Lower lobe of right lung (tissue), 2 donors: ENCODE data around the gene CDKAL1. TPM values are rescaled to one million over a fixed set of nuclear protein-coding genes. Genes with fewer than 3 reads are reported as not detected.

Source experiments
- ATAC-seq, 2 donors: fragments of 200-7000 bp; cut with Tn5 transposase; one replicate each; pipeline ENCODE4 v1.9.1; 2020 to 2022; ENCODE audit warnings: mild to moderate bottlenecking in 2 of 2, moderate library complexity in 2 of 2
- DNase-seq: peaks from one replicate; pipeline ENCODE4 v3.0.0-alpha.2; 2020
- H3K27ac ChIP-seq: fragments of 200-600 bp; one replicate; pipeline ENCODE4 v1.8.0; 2022
- H3K27me3 ChIP-seq: fragments of 200-600 bp; one replicate; pipeline ENCODE4 v1.8.0; 2022; ENCODE audit warnings: low read depth
- H3K36me3 ChIP-seq: fragments of 200-600 bp; one replicate; pipeline ENCODE4 v1.8.0; 2022; ENCODE audit warnings: mild to moderate bottlenecking
- H3K4me1 ChIP-seq: fragments of 200-600 bp; one replicate; pipeline ENCODE4 v1.8.0; 2022
- H3K4me3 ChIP-seq: fragments of 200-600 bp; one replicate; pipeline ENCODE4 v1.8.0; 2022; ENCODE audit warnings: mild to moderate bottlenecking
- H3K9me3 ChIP-seq: fragments of 200-600 bp; one replicate; pipeline ENCODE4 v1.8.0; 2022
- intact Hi-C: fragments of 100-400 bp; cut with DNase I; formaldehyde crosslinking; loops from one replicate; pipeline ENCODE4 v1.11.0; 2022
- total RNA-seq: library from RNA; stranded (reverse); fragmentation: NEBNext Ultra II Directional; extraction: Animal tissue kit (Norgen Biotek cat#: 25700); gene quantifications from one replicate; pipeline ENCODE4 v1.2.1, GENCODE V29; 2021
- TF ChIP-seq, protein P1 (sequence below): fragments of 200-600 bp; IDR thresholded peaks from one replicate; pipeline ENCODE4 v1.8.0; 2022; ENCODE audit warnings: antibody characterized with exemption, mild to moderate bottlenecking
- donor health status: DM: no; HTN: yes; CAD: no; lungs with severe emphysema.

The CDKAL1 gene
- total RNA-seq, 1 donor from 2014 or later: 16.0 TPM

DNA sequence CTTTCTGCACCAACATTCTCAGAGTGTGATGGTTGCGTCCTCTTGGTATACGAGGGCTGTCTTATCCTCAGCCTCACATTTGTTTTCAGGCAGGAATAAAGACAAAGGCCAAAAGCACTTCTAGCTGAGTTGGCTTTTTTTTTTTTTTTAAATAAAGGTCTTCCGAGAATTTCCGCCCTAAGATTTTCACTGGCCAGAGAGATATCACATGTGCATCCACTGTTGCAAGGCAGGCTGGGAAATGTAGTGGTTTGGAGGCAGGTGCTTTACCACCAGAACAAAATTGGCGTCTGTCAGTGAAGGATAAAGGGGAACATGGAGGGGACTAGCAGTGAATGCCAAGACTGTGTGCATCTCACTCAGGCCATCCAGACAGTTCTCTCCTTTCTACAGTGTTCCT is 724.4 kb downstream of the CDKAL1 start:
- Histone ChIP-seq H3K27me3 (no peaks in the 10 kb centered on the region), H3K27ac (no peak overlapping the region), H3K36me3 (no peaks in the 10 kb centered on the region), H3K4me3 (no peak overlapping the region), H3K4me1 (no peaks in the 10 kb centered on the region), H3K9me3 (no peaks in the 10 kb centered on the region)
- ATAC-seq (peak in 1 of 2 donors; percentile 35), DNase-seq (no peak)
- intact Hi-C loops: no loop called here
- TF ChIP-seq, protein P1, sequence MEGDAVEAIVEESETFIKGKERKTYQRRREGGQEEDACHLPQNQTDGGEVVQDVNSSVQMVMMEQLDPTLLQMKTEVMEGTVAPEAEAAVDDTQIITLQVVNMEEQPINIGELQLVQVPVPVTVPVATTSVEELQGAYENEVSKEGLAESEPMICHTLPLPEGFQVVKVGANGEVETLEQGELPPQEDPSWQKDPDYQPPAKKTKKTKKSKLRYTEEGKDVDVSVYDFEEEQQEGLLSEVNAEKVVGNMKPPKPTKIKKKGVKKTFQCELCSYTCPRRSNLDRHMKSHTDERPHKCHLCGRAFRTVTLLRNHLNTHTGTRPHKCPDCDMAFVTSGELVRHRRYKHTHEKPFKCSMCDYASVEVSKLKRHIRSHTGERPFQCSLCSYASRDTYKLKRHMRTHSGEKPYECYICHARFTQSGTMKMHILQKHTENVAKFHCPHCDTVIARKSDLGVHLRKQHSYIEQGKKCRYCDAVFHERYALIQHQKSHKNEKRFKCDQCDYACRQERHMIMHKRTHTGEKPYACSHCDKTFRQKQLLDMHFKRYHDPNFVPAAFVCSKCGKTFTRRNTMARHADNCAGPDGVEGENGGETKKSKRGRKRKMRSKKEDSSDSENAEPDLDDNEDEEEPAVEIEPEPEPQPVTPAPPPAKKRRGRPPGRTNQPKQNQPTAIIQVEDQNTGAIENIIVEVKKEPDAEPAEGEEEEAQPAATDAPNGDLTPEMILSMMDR: no peak

- Histone ChIP-seq H3K36me3 (no peaks in the 10 kb centered on the region), H3K9me3 (no peaks in the 10 kb centered on the region), H3K27me3 (no peaks in the 10 kb centered on the region), H3K27ac (no peak overlapping the region), H3K4me3 (no peak overlapping the region), H3K4me1 (no peaks in the 10 kb centered on the region)
- intact Hi-C loops: no loop called here
- ATAC-seq (no peak), DNase-seq (no peak)
- TF ChIP-seq, protein P1: no peak
Measured at GRCh38 chr6:21259660-21260059, 725.4 kb downstream of the CDKAL1 start.

DNA sequence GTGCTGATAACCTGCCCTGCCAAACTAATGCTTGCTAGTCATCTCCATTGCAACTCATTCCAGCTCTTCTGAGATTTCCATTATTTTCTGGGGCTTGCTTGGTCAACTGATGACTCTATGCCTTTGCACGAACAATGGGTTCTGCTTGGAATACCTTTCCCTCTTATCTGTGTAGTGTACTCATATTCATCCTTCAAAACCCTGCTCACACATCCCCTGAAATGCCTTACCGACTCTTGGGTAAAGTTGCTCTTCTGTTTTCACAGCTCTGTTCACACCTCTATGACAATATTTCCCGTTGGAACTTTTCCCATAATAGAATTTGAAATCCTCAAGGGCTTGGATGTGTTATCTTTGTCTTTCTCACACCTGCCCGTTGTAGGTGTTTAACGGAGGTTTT is 728.2 kb downstream of the CDKAL1 start:
- no peak overlapping the region for H3K4me3 ChIP-seq
- intact Hi-C loops: no loop called here
- TF ChIP-seq, protein P1: no peak

DNA sequence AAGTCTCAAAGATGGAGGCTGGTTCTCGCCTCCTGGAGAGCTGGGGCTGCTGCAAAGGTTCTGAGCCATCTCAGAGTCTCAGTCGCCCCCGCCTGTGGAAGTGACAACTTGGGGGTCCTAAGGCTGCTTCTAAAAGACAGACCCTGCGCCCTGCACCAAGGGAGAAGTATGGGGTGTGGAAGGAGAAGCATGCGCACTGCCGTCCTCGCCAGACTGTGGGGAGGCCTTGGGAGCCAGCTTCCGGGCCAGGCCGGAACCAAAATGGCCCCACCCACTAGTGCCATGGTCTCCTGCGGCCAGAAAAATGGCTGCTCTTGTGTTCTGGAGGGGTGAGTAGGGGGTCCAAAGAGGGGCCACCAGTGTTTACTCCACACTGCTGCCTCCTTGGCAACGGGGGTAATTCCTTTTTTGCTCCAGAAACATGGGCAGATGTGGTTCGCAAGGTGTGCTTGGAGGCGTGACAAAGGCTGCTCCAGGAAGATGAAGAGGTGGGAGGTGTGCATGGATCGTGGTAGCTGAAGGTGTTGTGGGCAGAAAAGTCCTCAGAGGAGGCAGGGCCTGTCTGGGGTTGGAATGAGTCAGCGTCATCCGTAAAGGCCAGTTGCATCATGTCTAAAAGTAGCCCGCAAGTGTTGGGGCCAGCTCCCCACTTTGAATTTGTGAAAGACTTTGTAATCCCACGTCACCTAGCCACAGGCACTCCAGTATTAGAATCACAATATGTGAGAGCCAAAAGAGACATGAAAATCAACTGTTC is 729.5 kb downstream of the CDKAL1 start:
- no peaks in the 10 kb centered on the region for H3K27me3 ChIP-seq
- peak in 1 of 2 donors; percentile 21 for ATAC-seq
- H3K4me3 ChIP-seq: no peak overlapping the region
- H3K4me1 ChIP-seq: no peaks in the 10 kb centered on the region
- H3K36me3 ChIP-seq: no peaks in the 10 kb centered on the region
- TF ChIP-seq, protein P1: no peak
- H3K9me3 ChIP-seq: no peaks in the 10 kb centered on the region
- no peak for DNase-seq
- intact Hi-C loops: no loop called here
- H3K27ac ChIP-seq: no peak overlapping the region

More for the DNA sequence above, 728.2 kb downstream of the CDKAL1 start:
- no peaks in the 10 kb centered on the region for H3K4me1 ChIP-seq
- H3K9me3 ChIP-seq: no peaks in the 10 kb centered on the region
- H3K27ac ChIP-seq: no peak overlapping the region
- no peak for DNase-seq
- no peaks in the 10 kb centered on the region for H3K27me3 ChIP-seq
- no peak for ATAC-seq
- no peaks in the 10 kb centered on the region for H3K36me3 ChIP-seq

GRCh38 chr6:21264288-21265033 is 730.2 kb downstream of the CDKAL1 start:
- intact Hi-C loops: no loop called here
- TF ChIP-seq, protein P1: no peak
- no peak for ATAC-seq

More at GRCh38 chr6:21264288-21265033, 730.2 kb downstream of the CDKAL1 start:
- H3K9me3 ChIP-seq: no peaks in the 10 kb centered on the region
- H3K4me1 ChIP-seq: no peaks in the 10 kb centered on the region
- no peaks in the 10 kb centered on the region for H3K36me3 ChIP-seq
- no peak overlapping the region for H3K4me3 ChIP-seq
- no peaks in the 10 kb centered on the region for H3K27me3 ChIP-seq
- H3K27ac ChIP-seq: no peak overlapping the region
- DNase-seq: no peak
